Measurements from ENCODE around the gene CSNK1G3.

DNA sequence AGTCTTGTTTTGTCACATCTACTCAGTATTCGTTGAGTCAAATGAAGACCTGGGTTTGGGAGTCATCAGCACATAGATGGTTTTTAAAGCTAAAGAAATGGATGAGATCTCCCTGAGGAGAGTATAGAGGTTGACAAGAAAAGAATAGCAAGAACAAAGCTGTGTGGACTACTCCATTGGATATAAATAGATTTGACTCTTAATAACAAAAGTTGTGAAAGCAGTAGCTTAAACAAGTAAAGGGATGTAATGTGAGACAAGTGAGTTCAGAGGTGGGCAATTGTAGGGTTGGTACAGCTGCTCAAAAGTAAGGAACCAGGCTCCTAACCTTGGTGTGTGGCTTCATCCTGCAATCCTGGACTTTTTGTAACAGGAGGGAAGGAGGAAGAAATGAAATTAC, 49.3 kb downstream of the CSNK1G3 start:
- TF ChIP-seq, protein P1, sequence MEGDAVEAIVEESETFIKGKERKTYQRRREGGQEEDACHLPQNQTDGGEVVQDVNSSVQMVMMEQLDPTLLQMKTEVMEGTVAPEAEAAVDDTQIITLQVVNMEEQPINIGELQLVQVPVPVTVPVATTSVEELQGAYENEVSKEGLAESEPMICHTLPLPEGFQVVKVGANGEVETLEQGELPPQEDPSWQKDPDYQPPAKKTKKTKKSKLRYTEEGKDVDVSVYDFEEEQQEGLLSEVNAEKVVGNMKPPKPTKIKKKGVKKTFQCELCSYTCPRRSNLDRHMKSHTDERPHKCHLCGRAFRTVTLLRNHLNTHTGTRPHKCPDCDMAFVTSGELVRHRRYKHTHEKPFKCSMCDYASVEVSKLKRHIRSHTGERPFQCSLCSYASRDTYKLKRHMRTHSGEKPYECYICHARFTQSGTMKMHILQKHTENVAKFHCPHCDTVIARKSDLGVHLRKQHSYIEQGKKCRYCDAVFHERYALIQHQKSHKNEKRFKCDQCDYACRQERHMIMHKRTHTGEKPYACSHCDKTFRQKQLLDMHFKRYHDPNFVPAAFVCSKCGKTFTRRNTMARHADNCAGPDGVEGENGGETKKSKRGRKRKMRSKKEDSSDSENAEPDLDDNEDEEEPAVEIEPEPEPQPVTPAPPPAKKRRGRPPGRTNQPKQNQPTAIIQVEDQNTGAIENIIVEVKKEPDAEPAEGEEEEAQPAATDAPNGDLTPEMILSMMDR (conservative IDR thresholded peaks at IDR 0.05; ENCODE audit: low read depth, low read length) = no peak
- TF ChIP-seq POLR2A (IDR thresholded peaks at IDR 0.05; ENCODE audit: low read depth, low read length) = no peak

All from IMR-90 (cell line).